ENCODE results near the gene ADD1. TPM values are rescaled to one million over a fixed set of nuclear protein-coding genes. Genes with fewer than 3 reads are reported as not detected.
A peak's percentile ranks its signal among the peaks of the same experiment; 100 is the strongest.
"Not testable (repeated sequence)": the region's sequence is repeated elsewhere in the genome, so short reads cannot be mapped to it uniquely, and the experiment has no call there.

ADD1 gene
- total RNA-seq, 1 donor from 2014 or later, result 147 TPM

DNA sequence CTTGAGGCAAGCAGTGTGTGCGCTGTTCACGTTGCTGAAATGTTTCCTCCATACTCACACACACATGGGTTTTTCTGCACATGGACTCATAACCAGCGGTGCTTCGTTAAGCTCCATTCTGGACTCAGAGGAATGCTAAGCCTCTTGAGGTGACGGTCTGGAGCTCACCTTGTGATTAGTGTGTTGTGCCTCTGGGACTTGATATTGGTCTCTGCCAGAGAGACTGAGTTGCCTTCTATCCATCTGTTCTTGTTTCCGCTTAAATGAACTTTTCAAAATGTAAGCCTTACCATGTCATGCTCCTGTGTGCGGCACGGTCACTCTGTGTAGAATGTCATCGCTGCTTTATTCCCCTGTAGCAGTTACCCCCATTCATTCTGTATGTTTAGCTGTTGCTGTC, 42.5 kb downstream of the ADD1 start:
- DNase-seq (ENCODE audit: low read depth in 2 of 2), result no peak

DNA sequence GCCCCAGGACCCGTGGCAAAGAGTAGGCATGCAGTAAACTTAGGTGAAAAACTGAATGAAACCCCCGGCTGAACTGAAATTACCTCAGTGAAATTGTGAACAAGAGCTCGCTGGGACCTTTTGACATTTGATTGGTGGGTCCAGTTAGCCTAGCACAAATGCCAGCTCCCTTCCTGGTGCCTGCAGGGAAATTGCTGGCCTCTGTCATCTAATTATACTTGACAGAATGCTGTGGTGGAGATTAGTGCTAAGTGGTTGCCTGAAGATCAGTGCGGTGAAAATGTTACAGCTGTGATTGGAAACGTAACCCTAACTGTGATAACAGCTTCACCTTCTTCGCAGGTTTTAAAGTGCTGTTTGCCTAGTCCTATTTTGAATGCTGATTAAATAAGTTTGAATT, 43.0 kb downstream of the ADD1 start:
- DNase-seq (ENCODE audit: low read depth in 2 of 2), result no peak

DNA sequence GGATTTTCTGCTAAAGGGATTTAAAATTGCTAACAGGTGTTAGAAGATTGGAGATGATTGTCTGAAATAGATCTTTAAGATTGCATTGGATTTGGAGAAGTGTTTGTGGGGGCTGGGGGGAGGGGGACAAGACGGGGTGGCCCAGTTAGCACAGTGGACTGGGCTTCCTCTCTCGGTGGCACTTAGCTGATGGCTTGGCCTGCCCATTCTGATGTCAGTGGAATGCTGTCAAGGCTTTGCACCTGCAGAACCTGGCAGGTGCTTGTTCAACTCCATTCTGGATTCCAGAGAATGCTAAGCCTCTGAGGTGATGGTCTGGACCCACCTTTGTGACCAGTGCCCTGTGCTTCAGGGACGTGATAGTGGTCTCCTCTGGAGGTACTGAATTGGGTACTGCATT, 43.7 kb downstream of the ADD1 start:
- no peak for DNase-seq (ENCODE audit: low read depth in 2 of 2)

DNA sequence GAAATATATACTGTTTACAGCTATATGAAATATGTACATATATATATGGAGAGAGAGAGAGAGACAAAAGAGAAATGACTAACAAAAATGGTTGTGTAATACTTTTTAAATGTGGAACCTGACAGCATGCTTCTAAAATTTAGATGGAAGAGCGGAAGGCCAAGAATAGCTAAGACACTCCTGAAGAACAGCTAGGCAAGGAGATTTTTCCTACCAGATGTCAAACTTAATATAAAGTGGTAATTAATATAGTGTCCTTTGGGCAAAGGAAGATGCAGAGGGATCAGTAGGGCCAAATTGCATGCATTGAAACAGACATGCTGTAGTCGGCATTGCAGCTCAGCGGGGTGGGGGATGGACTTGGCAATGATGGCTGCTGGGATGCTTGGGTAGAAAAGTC, 45.2 kb downstream of the ADD1 start:
- no peak for DNase-seq (ENCODE audit: low read depth in 2 of 2)

DNA sequence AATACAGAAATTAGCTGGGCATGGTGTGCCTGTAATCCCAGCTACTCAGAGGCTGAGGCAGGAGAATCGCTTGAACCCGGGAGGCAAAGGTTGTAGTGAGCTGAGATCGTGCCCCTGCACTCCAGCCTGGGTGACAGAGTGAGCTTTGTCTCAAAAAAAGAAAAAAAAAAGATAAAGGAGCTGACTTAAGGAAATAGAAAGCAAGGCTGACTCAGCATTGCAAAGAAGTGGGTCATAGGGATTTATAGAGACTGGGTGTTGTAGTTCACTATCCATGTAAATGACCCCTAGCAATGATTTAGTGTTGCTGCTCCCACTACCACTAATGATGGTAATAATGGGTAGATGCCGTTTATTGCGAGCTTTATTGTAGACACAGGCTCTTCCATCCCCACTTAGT, 47.6 kb downstream of the ADD1 start:
- DNase-seq (ENCODE audit: low read depth in 2 of 2), result no peak

DNA sequence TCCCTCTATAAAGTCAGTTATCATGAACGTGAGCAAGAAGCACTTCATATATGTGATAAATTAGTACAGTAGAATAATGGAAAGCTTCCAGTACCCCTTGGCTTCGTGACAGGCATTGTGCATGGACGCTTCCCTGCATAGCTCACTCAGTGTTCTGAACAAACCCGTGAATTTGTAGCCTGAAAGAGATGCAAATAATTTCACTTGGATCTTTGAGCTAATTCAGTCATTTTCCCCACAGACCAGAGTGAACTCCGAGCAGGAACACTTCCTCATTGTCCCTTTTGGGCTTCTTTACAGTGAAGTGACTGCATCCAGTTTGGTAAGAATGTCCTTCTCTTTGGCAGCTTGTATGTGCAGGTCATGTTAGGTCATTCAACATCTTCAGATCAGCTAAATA, 50.1 kb downstream of the ADD1 start:
- DNase-seq (ENCODE audit: low read depth in 2 of 2), result peak; percentile 52

DNA sequence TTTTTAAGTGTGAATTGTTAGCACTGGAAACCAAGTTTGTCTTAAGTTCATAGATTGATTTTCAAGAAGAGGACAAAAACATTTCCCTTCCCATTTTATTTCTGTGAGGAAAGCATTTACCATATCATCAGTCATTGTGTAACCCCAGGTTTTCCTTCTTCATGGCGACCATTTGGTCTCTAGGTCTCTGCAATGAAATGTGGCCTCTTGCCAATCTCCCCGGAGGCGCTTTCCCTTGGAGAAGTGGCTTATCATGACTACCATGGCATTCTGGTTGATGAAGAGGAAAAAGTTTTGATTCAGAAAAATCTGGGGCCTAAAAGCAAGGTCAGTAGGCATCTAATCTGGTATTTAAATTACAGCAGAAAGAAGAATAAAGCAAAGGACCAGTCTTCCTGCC, 54.4 kb downstream of the ADD1 start:
- DNase-seq (ENCODE audit: low read depth in 2 of 2), result no peak

DNA sequence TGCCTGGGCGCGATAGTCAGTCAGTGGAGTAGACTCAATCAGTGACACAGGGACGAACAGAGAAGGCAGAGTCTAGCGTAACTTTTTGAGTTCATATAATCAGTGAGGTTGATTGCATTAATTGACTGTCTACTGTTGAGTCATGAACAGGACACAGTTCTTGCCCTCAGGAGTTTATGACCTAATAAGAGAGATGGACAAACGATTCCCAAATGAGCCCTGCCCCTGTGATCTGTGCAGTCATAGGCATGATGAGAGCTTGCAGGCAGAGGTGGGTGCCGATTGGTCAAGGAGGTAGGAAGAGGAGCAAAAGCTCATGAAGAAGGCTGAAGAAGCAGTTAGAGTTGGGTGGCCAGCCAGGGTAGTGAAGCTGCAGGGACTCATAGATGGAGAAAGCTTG, 57.1 kb downstream of the ADD1 start:
- no peak for DNase-seq (ENCODE audit: low read depth in 2 of 2)

DNA sequence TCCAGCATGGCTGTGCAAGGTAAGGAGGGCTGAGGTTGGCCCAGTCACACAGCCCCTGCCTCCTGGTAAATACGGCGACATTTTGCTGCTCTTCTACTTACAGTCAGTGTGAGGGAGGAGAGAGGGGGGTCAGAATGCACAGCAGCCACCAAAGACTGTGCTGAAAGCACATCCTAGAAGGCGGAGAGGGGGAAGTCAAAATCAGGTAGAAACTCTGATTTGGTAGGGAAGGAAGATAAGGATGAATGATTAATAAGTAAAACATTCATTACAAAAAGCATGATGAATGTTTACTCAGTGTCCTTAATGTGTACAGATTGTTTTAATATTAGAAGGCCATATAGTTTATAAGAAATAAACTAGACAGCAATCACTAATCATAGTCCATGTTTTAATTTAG, 57.5 kb downstream of the ADD1 start:
- DNase-seq (ENCODE audit: low read depth in 2 of 2), result no peak

DNA sequence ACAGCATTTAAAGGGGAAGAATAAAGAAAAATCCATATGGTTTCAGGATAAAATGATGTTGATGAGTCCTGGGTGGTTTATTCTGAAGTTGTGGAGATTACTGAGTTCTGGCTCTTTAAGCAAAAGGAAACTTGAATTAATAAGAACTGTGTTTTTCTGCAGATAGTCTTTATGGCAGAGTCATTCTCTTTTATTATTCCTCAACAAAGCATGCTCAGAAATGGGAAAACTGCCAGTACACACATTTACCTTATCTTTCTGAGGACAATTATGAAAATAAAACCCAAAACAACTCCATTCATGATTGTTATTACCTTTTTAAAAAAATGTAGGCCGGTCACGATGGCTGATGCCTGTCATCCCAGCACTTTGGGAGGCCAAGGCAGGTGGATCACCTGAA, 58.5 kb downstream of the ADD1 start:
- peak in 1 of 2 donors; percentile 42 for DNase-seq (ENCODE audit: low read depth in 2 of 2)

DNA sequence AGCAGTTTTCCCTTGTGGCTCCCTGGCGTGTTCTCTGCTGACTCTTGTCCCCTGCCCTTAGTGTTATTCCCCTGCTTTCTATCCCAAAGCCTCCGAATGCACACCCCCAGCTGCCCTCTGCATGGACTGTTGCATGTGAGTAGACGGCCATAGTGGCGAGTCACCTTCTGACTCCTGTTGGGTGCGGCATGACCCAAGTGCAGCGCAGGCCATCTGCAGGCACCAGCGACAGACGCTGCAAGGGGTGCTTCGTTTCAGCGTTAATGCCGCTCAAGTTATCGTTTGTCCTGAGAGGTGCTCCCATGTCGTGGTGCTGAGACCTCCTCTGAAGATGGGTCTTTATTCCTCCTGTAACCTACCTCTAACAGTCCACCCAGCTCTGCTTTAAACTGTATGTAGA, 61.9 kb downstream of the ADD1 start:
- DNase-seq (ENCODE audit: low read depth in 2 of 2), result no peak

DNA sequence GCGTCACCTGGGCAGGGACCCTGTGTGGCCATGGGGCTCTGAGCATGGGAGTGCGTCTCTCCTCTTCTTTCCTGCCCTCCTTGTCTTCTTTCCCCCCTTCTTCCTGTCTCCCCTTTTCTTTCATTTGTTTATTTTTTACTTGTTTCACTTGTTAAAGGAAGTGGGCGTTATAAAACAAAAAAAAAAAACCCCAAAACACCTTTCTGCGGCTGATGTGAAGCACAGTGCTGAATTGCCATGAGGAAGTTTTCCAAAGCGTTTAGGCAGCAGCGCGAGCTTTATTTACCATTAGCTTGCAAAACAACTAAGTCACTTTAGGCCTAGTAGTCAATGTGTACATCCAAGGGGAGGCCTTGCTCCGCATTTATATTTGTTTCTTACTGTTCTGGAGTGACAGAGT, 62.6 kb downstream of the ADD1 start:
- DNase-seq (ENCODE audit: low read depth in 2 of 2), result no peak

DNA sequence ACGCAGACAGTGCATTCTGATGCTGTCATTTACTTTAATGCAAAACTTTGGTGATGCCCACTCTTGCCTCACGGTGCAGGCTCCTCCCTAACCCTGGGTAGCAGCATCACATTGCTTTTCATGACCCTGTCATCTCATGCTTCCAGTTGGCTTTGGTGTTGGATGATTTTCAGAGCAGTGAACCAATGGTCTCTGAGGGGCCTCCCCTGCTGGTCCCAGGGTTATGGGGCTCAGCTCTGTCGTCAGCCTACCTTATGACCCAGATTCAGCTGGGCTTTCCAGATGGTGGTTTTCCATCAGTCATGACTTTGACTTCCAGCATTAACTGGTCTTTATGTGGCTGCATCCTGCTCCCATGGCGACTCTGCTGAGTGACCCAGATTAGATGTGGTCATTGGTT, 63.6 kb downstream of the ADD1 start:
- DNase-seq (ENCODE audit: low read depth in 2 of 2), result no peak

DNA sequence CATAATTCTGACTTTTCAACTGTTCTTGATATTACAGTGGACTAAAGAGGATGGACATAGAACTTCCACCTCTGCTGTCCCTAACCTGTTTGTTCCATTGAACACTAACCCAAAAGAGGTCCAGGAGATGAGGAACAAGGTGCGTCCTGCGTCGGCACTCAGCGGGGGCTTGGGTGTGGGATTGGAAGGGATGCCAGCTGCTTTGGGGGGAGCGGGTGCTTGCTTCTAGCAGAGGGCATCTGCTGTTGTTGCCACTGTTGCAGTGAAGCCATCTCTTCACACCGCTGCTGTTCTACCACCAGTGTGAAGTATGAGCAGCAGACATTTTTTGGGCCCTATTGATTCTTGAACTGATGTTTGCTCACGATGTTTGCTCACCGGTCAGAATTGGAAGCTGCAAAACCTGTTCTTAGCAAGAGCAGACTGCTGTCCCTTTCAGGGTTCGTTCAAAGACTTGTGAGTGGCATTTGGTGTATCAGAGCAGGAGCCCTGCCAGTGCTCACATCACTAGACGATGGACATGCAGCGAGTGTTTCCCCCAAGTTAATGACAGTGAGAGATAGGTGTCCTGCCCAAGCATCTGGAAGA, 64.2 kb downstream of the ADD1 start:
- no peak for DNase-seq (ENCODE audit: low read depth in 2 of 2)

DNA sequence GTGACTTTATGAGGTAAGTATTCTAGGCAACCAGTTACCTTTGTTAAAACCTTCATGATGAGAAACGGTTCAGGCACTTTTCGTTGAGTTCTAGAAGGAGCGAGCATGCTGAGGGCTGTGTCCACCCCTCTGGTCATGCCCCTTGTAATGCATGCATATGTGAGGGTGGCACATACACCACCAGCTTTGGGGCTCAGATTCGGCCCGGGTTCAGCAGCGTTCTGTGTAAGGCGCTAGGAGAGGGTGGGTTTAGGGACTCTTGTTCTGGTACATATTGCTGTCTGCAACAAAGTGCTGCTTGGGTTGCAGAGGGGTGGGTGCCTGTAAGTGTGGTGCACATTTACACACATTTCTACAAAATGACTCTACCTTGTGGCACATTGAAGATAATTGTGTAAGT, 65.0 kb downstream of the ADD1 start:
- no peak for DNase-seq (ENCODE audit: low read depth in 2 of 2)

DNA sequence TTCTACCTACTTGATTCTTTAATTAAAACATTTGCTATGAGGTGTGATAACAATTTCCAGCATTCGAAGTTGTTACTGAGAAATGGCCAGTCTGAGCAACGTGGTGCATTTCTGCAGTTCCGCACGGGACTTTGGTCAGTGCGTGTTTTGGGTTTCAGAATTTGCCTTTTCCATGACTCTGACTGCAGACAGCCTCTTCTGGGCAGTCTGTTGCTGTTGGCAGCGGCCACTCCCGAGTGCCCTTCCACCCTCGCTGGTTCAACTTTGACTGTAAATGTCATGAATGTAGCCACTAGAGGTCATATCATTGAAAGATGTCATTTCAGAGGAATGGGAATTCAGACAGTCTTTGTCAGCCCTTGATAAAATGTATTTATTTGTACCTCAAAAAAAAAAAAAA, 65.9 kb downstream of the ADD1 start:
- DNase-seq (ENCODE audit: low read depth in 2 of 2), result no peak

DNA sequence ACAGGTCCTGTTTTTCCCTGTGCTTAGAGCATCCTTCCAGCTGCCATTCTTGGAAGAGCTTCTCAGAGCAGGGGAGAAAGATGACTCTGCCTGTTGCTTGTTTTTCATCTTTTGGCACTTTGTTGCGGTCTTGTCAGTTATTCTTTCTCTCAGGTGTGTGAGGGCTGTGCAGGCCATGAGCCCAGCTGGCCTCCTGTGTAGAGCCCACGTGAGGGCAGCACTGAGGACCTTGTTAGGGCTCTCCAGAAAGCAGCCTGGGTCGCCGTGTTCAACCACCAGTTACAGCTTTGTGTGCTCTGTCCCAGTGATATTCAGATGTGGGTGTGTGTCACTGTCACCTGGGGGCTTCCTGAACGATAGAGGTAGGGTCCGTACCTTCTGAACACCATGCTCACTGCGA, 66.8 kb downstream of the ADD1 start:
- DNase-seq (ENCODE audit: low read depth in 2 of 2), result no peak

DNA sequence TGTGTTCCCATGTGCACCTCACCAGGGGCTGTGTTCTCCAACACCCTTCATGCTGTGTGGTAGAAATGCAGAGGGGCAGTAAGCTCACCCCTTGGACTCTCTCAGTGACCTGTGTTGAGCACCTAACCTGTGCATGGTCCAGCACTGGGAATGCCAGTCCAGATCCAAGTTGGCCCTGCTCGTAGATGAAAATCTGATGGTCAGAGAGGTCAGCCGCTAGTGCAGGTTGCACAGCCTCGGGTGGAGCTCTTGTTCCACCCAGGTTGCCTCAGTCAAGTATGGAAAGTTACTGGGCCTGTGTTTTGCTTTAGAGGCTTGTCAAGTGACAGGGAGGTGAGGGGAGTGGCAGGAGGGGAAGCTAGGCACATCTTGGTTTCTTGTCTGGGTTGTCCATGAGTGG, 68.2 kb downstream of the ADD1 start:
- no peak for DNase-seq (ENCODE audit: low read depth in 2 of 2)

DNA sequence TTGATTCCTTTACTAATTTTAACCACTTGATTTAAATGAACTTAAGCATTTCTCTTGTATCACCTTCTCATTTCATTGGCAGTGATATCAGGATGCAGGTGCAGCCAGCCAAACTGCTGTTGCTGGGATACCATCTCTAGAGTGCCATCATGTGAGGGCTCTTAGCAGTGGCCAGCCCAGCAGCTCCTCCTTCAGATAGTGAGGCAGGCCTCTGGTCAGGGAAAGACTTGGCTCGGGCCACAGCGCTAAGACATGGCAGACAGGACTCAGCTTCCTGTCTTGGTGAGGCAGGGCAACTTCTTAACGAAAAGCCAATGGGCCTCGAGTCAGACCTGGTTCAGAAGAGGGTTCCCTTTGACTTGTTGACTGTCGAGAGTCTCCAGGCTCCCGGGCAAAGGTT, 69.5 kb downstream of the ADD1 start:
- DNase-seq (ENCODE audit: low read depth in 2 of 2), result peak in 1 of 2 donors; percentile 33

DNA sequence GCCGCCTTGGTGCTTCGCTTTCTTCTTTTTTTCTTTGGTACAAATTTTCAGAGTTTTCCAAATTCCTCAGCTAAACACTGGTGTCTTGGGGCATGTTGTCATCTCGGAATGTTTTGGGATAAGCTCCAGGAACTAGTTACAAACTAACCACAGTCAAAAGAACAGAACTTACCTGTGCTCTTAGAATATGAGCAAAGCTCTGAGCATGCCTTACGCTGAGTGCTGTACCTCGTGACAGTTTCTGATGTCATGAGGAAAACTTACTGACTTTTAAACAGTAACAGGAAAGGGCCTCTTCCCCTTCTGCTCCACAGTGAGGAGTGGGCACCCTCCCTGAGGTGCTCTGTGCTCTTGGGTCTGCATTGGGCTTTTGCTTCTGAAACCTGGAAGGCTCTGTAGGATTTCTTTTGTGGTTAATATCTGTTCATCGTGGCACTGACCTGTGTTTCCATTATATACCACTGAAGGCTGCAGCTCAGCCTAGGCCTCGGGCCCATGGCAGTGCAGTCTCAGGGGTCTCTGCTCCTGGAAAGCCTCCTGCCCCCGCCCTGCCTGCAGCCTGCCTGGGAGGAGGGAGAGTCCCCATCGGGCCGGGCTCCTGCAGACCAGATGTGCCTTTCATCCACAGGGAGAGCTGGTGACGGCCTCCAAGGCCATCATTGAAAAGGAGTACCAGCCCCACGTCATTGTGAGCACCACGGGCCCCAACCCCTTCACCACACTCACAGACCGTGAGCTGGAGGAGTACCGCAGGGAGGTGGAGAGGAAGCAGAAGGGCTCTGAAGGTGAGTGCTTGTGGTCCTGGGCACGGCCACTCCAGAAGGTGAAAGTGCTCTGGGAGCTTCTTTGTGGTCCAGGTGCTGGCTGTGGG, 70.8 kb downstream of the ADD1 start:
- no peak for DNase-seq (ENCODE audit: low read depth in 2 of 2)

DNA sequence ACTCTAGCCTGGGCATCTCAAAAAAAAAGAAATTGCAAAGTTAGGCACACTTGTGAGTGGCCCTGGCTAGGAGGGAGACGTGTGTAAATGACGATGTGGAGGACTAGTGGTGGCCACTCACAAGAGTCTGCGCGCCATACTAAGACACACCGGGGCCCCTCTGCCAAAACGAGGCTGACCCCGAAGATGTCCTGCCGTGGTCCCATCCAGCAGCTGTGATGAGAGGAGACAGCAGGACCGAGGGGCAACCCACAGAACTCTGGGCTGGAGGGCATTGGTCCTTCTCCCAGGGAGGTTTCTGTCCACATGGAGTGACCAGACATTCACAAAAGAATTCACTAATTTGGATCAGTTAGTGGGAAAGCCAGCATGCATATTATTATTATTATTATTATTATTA, 72.1 kb downstream of the ADD1 start:
- DNase-seq (ENCODE audit: low read depth in 2 of 2), result no peak

DNA sequence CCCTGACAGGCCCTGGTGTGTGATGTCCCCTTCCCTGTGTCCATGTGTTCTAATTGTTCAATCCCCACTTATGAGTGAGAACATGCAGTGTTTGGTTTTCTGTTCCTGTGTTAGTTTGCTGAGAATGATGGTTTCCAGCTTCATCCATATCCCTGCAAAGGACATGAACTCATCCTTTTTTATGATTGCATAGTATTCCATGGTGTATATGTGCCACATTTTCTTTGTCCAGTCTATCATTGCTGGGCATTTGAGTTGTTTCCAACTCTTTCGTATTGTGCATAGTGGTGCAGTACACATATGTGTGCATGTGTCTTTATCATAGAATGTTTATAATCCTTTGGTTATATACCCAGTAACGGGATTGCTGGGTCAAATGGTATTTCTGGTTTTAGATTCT, 73.1 kb downstream of the ADD1 start:
- not testable (repeated sequence) for DNase-seq (ENCODE audit: low read depth in 2 of 2)

DNA sequence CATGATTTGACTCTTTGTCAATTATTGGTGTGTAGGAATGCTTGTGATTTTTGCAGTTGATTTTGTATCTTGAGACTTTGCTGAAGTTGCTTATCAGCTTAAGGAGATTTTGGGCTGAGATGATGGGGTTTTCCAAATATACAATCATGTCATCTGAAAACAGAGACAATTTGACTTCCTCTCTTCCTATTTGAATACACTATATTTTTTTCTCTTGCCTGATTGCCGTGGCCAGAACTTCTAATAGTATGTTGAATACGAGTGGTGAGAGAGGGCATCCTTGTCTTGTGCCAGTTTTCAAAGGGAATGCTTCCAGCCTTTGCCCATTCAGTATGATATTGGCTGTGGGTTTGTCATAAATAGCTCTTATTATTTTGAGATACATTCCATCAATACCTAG, 74.7 kb downstream of the ADD1 start:
- DNase-seq (ENCODE audit: low read depth in 2 of 2), result not testable (repeated sequence)

Data from dermis microvascular lymphatic vessel endothelial cell (primary cell).